ENCODE data around the gene KCND2. TPM values are rescaled to one million over a fixed set of nuclear protein-coding genes. Genes with fewer than 3 reads are reported as not detected.

Gene KCND2
- total RNA-seq, 1 donor from 2014 or later: 0.46 TPM

GRCh38 chr7:120404042-120404441, 131.1 kb downstream of the KCND2 start:
- H3K9me3 Mint-ChIP-seq (ENCODE audit: unreplicated experiment): no peaks in the 10 kb centered on the region
- H3K4me3 Mint-ChIP-seq (ENCODE audit: unreplicated experiment): no peak overlapping the region
- no peaks in the 10 kb centered on the region for H3K36me3 Mint-ChIP-seq (ENCODE audit: unreplicated experiment)
- TF ChIP-seq, protein P1, sequence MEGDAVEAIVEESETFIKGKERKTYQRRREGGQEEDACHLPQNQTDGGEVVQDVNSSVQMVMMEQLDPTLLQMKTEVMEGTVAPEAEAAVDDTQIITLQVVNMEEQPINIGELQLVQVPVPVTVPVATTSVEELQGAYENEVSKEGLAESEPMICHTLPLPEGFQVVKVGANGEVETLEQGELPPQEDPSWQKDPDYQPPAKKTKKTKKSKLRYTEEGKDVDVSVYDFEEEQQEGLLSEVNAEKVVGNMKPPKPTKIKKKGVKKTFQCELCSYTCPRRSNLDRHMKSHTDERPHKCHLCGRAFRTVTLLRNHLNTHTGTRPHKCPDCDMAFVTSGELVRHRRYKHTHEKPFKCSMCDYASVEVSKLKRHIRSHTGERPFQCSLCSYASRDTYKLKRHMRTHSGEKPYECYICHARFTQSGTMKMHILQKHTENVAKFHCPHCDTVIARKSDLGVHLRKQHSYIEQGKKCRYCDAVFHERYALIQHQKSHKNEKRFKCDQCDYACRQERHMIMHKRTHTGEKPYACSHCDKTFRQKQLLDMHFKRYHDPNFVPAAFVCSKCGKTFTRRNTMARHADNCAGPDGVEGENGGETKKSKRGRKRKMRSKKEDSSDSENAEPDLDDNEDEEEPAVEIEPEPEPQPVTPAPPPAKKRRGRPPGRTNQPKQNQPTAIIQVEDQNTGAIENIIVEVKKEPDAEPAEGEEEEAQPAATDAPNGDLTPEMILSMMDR (IDR thresholded peaks at IDR 0.05): no peak
- peaks cover 11% of the 10 kb centered on the region for H3K4me1 Mint-ChIP-seq (ENCODE audit: unreplicated experiment)
- H3K27me3 Mint-ChIP-seq (ENCODE audit: unreplicated experiment): no peaks in the 10 kb centered on the region
- DNase-seq (ENCODE audit: extremely low spot score, unreplicated experiment): no peak
- H3K27ac Mint-ChIP-seq (ENCODE audit: unreplicated experiment): no peak overlapping the region

- no peak overlapping the region for H3K27ac Mint-ChIP-seq (ENCODE audit: unreplicated experiment)
- H3K36me3 Mint-ChIP-seq (ENCODE audit: unreplicated experiment): no peaks in the 10 kb centered on the region
- DNase-seq (ENCODE audit: extremely low spot score, unreplicated experiment): no peak
- no peaks in the 10 kb centered on the region for H3K9me3 Mint-ChIP-seq (ENCODE audit: unreplicated experiment)
- no peaks in the 10 kb centered on the region for H3K27me3 Mint-ChIP-seq (ENCODE audit: unreplicated experiment)
- H3K4me3 Mint-ChIP-seq (ENCODE audit: unreplicated experiment): no peak overlapping the region
- TF ChIP-seq, protein P1 (IDR thresholded peaks at IDR 0.05): no peak
- peaks cover 11% of the 10 kb centered on the region for H3K4me1 Mint-ChIP-seq (ENCODE audit: unreplicated experiment)
Observed at GRCh38 chr7:120405652-120406051, 132.7 kb downstream of the KCND2 start.

DNA sequence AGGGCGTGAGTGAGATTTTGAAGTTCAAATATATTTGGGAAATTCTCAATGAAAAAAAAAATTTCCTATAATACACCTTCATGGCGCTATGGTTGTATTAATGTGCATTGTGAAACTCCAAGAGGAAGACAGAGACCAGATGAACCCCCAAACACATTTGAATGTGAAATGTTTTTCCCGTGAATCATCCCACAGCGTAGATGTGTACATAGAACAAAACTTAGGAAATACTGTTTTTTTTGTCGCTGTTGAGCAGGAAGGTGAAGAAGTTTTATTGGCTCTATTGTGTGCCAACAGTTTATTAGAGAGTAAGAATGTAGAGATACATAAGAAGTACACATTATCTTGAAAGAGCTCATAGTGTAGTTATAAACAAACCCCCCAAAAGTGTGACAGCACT, 134.0 kb downstream of the KCND2 start:
- TF ChIP-seq, protein P1 (IDR thresholded peaks at IDR 0.05): no peak
- no peak overlapping the region for H3K4me3 Mint-ChIP-seq (ENCODE audit: unreplicated experiment)
- no peak for DNase-seq (ENCODE audit: extremely low spot score, unreplicated experiment)

GRCh38 chr7:120412139-120413050, 139.4 kb downstream of the KCND2 start:
- Mint-ChIP-seq H3K4me3 (ENCODE audit: unreplicated experiment) (no peak overlapping the region), H3K4me1 (ENCODE audit: unreplicated experiment) (no peaks in the 10 kb centered on the region), H3K27ac (ENCODE audit: unreplicated experiment) (no peak overlapping the region), H3K36me3 (ENCODE audit: unreplicated experiment) (no peaks in the 10 kb centered on the region), H3K27me3 (ENCODE audit: unreplicated experiment) (no peaks in the 10 kb centered on the region), H3K9me3 (ENCODE audit: unreplicated experiment) (no peaks in the 10 kb centered on the region)
- DNase-seq (ENCODE audit: extremely low spot score, unreplicated experiment): no peak
- TF ChIP-seq, protein P1 (IDR thresholded peaks at IDR 0.05): no peak

More for the DNA sequence above, 134.0 kb downstream of the KCND2 start:
- no peaks in the 10 kb centered on the region for H3K36me3 Mint-ChIP-seq (ENCODE audit: unreplicated experiment)
- H3K27ac Mint-ChIP-seq (ENCODE audit: unreplicated experiment): no peak overlapping the region
- H3K4me1 Mint-ChIP-seq (ENCODE audit: unreplicated experiment): peaks cover 11% of the 10 kb centered on the region
- no peaks in the 10 kb centered on the region for H3K27me3 Mint-ChIP-seq (ENCODE audit: unreplicated experiment)
- no peaks in the 10 kb centered on the region for H3K9me3 Mint-ChIP-seq (ENCODE audit: unreplicated experiment)

DNA sequence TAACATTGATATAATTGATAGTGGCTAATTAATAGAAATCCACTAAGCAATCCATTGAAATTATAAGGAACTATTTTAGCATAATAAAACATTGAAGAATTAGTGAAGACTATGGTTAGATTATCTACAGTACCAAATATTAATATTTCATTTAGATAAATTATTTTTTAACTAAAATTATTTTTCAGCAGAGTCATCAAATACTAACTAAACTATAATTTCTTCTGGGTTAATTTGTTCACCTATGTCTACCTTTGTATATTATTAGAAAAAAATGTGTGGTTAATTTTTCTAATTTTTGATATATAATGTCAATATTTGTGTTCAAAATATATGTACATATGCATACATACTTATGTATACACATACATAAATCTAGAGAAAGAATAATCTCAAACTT, 140.2 kb downstream of the KCND2 start:
- no peak overlapping the region for H3K27ac Mint-ChIP-seq (ENCODE audit: unreplicated experiment)
- DNase-seq (ENCODE audit: extremely low spot score, unreplicated experiment): no peak
- H3K27me3 Mint-ChIP-seq (ENCODE audit: unreplicated experiment): no peaks in the 10 kb centered on the region
- no peaks in the 10 kb centered on the region for H3K36me3 Mint-ChIP-seq (ENCODE audit: unreplicated experiment)
- no peaks in the 10 kb centered on the region for H3K4me1 Mint-ChIP-seq (ENCODE audit: unreplicated experiment)
- H3K9me3 Mint-ChIP-seq (ENCODE audit: unreplicated experiment): no peaks in the 10 kb centered on the region
- H3K4me3 Mint-ChIP-seq (ENCODE audit: unreplicated experiment): no peak overlapping the region
- TF ChIP-seq, protein P1 (IDR thresholded peaks at IDR 0.05): no peak

Data from osteocyte (in vitro differentiated cells).